HepG2 (cell line): ENCODE results near the gene ME3. TPM values are rescaled to one million over a fixed set of nuclear protein-coding genes. Genes with fewer than 3 reads are reported as not detected.
A peak's percentile ranks its signal among the peaks of the same experiment; 100 is the strongest.

ENCODE experiments used
- AGO2 ChIP-seq: fragments of 200-400 bp; formaldehyde crosslinking; optimal IDR thresholded peaks from 2 replicates; pipeline ENCODE3; 2017; ENCODE audit warnings: mild to moderate bottlenecking, low read depth, low read length, moderate library complexity
- ATF2 ChIP-seq: sonication (generic); formaldehyde crosslinking; IDR thresholded peaks from 2 replicates; pipeline ENCODE4 v1.4.0; 2020; ENCODE audit warnings: missing genetic modification reagents
- ELF3 ChIP-seq: IDR thresholded peaks from 2 replicates; pipeline ENCODE4 v1.6.1; 2016; ENCODE audit warnings: missing genetic modification reagents, missing compliant biosample characterization
- GTF3A ChIP-seq: sonication (generic); formaldehyde crosslinking; conservative IDR thresholded peaks from 2 replicates; pipeline ENCODE4 v1.4.0; 2020; ENCODE audit warnings: mild to moderate bottlenecking, missing genetic modification reagents
- HOMEZ ChIP-seq: IDR thresholded peaks from 2 replicates; pipeline ENCODE4 v1.6.1; 2016; ENCODE audit warnings: low read depth
- JDP2 ChIP-seq: sonication (generic); formaldehyde crosslinking; IDR thresholded peaks from 2 replicates; pipeline ENCODE4 v1.8.1; 2022; ENCODE audit warnings: missing genetic modification reagents, borderline replicate concordance
- JUN ChIP-seq: sonication (generic); formaldehyde crosslinking; IDR thresholded peaks from 2 replicates; pipeline ENCODE4 v1.4.0; 2020; ENCODE audit warnings: mild to moderate bottlenecking, missing genetic modification reagents
- KDM1A ChIP-seq: IDR thresholded peaks from 2 replicates; pipeline ENCODE4 v1.6.1; 2016; ENCODE audit warnings: missing compliant biosample characterization
- LCORL ChIP-seq, 2 experiments: fragments of 450-650 bp in 1 of 2; sonication (generic) in 1 of 2; formaldehyde crosslinking in 1 of 2; IDR thresholded peaks; 2 replicates each; pipeline versions ENCODE4 v1.5.0 to v1.6.1; 2017 to 2020; ENCODE audit warnings: antibody characterized with exemption in 1 of 2, missing genetic modification reagents in 1 of 2
- MATR3 ChIP-seq: sonication (generic); formaldehyde crosslinking; IDR thresholded peaks from 2 replicates; pipeline ENCODE4 v1.4.0; 2020; ENCODE audit warnings: missing genetic modification reagents
- MEIS2 ChIP-seq: sonication (generic); formaldehyde crosslinking; IDR thresholded peaks from 2 replicates; pipeline ENCODE4 v1.9.0; 2021; ENCODE audit warnings: mild to moderate bottlenecking, missing genetic modification reagents
- MNT ChIP-seq: fragments of 450-650 bp; IDR thresholded peaks from 2 replicates; pipeline ENCODE4 v1.6.1; 2016
- NFIB ChIP-seq: sonication (generic); formaldehyde crosslinking; IDR thresholded peaks from 2 replicates; pipeline ENCODE4 v1.9.0; 2021; ENCODE audit warnings: missing genetic modification reagents, mild to moderate bottlenecking, borderline replicate concordance
- NFKB2 ChIP-seq: sonication (generic); formaldehyde crosslinking; IDR thresholded peaks from 2 replicates; pipeline ENCODE4 v1.4.0; 2020; ENCODE audit warnings: missing genetic modification reagents, borderline replicate concordance
- POLR2AphosphoS2 ChIP-seq: IDR thresholded peaks from 2 replicates; pipeline ENCODE4 v1.6.1; 2011; ENCODE audit warnings: low read depth, low read length, improper control_type of control experiment
- PRPF4 ChIP-seq: fragments of 200-400 bp; formaldehyde crosslinking; IDR thresholded peaks from 2 replicates; pipeline ENCODE4 v1.6.1; 2016; ENCODE audit warnings: low read length, low read depth; ENCODE audit not compliant: poor library complexity, severe bottlenecking
- SNAI1 ChIP-seq: sonication (generic); formaldehyde crosslinking; IDR thresholded peaks from 2 replicates; pipeline ENCODE4 v1.5.0; 2020; ENCODE audit warnings: mild to moderate bottlenecking, missing genetic modification reagents, borderline replicate concordance
- ZNF207 ChIP-seq: fragments of 450-650 bp; IDR thresholded peaks from 2 replicates; pipeline ENCODE4 v1.6.1; 2016; ENCODE audit warnings: antibody characterized with exemption, borderline replicate concordance
- ZNF367 ChIP-seq: sonication (generic); formaldehyde crosslinking; IDR thresholded peaks from 2 replicates; pipeline ENCODE4 v1.4.0; 2020; ENCODE audit warnings: missing genetic modification reagents, borderline replicate concordance
- ZNF629 ChIP-seq: sonication (generic); formaldehyde crosslinking; conservative IDR thresholded peaks from 2 replicates; pipeline ENCODE4 v1.5.0; 2020; ENCODE audit warnings: missing genetic modification reagents
- ZNF678 ChIP-seq: sonication (generic); formaldehyde crosslinking; IDR thresholded peaks from 2 replicates; pipeline ENCODE4 v1.4.0; 2020; ENCODE audit warnings: mild to moderate bottlenecking, missing genetic modification reagents
- ZNF691 ChIP-seq: sonication (generic); formaldehyde crosslinking; IDR thresholded peaks from 2 replicates; pipeline ENCODE4 v1.4.0; 2020; ENCODE audit warnings: missing genetic modification reagents, low read depth, mild to moderate bottlenecking, borderline replicate concordance
- ZNF800 ChIP-seq: sonication (generic); formaldehyde crosslinking; IDR thresholded peaks from 2 replicates; pipeline ENCODE4 v1.4.0; 2020; ENCODE audit warnings: missing genetic modification reagents
- polyA plus RNA-seq, 8 experiments: library from polyadenylated mRNA; depleted of rRNA in 3 of 8; stranded (reverse) in 7 of 8; unstranded in 1 of 8; fragments of >200 nt; fragmentation: Illumina TruSeq in 4 of 8; extraction: Trizol in 4 of 8; gene quantifications; 2 replicates each; pipeline versions ENCODE4 v1.2.1 to v1.2.3, GENCODE V29; 2011 to 2016; ENCODE audit warnings: low read depth in 4 of 8, missing spikeins in 1 of 8, mixed read lengths in 1 of 8; ENCODE audit not compliant: insufficient read depth in 1 of 8
- total RNA-seq, 5 experiments: library from RNA; depleted of rRNA; stranded (reverse); fragments of >200 nt; fragmentation: Illumina TruSeq; extraction: Trizol; gene quantifications; 2 replicates each; pipeline ENCODE4 v1.2.3, GENCODE V29; 2016; ENCODE audit warnings: low read depth in 1 of 5

The ME3 gene
- total and polyA plus RNA-seq, 2 of the 13 experiments (the other 11 are each of a cell fraction or from before 2014, with no cell fraction given), result not detected

GRCh38 chr11:86706338-86707131 lies 34.1 kb upstream of the ME3 start (continued):
- TF ChIP-seq ATF2 (CRISPR knock-in tag) (peak; percentile 57; the same call in 1 of the 2 replicates), NFKB2 (CRISPR knock-in tag) (no peak), KDM1A (CRISPR knock-in tag) (0 out of 2 replicates have a peak, but pooled peaks have one; percentile 55), HOMEZ (CRISPR knock-in tag) (0 out of 2 replicates have a peak, but pooled peaks have one; percentile 24), PRPF4 (no peak), JDP2 (CRISPR knock-in tag) (no peak), ZNF629 (CRISPR knock-in tag) (no peak), GTF3A (CRISPR knock-in tag) (no peak), MNT (no peak), ELF3 (CRISPR knock-in tag) (0 out of 2 replicates have a peak, but pooled peaks have one; percentile 15), ZNF678 (no peak), MEIS2 (CRISPR knock-in tag) (no peak), ZNF367 (CRISPR knock-in tag) (no peak), LCORL (IDR thresholded peaks at IDR 0.05) (no peak), LCORL (CRISPR knock-in tag; IDR thresholded peaks at IDR 0.05) (peak; percentile 61), SNAI1 (CRISPR knock-in tag) (no peak), MATR3 (no peak), ZNF800 (CRISPR knock-in tag) (no peak), ZNF207 (no peak), JUN (CRISPR knock-in tag) (0 out of 2 replicates have a peak, but pooled peaks have one; percentile 26), ZNF691 (no peak), POLR2AphosphoS2 (no peak), NFIB (CRISPR knock-in tag) (no peak), AGO2 (no peak)
